Ovary (tissue), 3 donors: Measurements from ENCODE around the gene AEBP2.

Source experiments
- EP300 ChIP-seq: sonication (generic); formaldehyde crosslinking; IDR thresholded peaks from one replicate; pipeline ENCODE4 v1.6.1; 2017; ENCODE audit warnings: antibody characterized with exemption
- POLR2A ChIP-seq: fragments of 450-650 bp; IDR thresholded peaks from one replicate; pipeline ENCODE4 v1.6.1; 2017; ENCODE audit warnings: antibody characterized with exemption, mild to moderate bottlenecking, moderate library complexity
- TF ChIP-seq, protein P1 (sequence below), 3 donors: fragments of 450-650 bp in 2 of 3; fragments of 200-600 bp in 1 of 3; IDR thresholded peaks; one replicate each; pipeline versions ENCODE4 v1.5.1 to v1.8.0; 2016 to 2022; ENCODE audit warnings: antibody characterized with exemption in 3 of 3, mild to moderate bottlenecking in 1 of 3
- donor health status: DM: no; HTN: no; CAD: no.

DNA sequence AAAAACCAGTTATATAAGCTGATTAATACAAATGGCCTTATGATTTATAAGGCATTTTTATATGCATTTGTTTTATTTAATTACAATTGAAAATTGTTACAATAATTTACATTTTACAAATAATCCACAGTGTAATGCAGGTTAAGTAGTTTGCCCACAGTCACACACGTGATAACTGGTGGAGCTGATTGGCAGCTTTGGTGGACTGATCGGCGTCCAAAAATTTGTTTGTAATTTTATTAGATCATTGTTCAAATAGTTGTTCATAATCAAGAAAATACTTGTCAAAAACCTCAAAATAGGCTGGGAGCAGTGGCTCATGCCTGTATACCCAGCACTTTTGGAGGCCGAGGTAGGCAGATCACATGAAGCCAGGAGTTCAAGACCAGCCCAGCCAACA, 59.7 kb downstream of the AEBP2 start:
- TF ChIP-seq, protein P1, sequence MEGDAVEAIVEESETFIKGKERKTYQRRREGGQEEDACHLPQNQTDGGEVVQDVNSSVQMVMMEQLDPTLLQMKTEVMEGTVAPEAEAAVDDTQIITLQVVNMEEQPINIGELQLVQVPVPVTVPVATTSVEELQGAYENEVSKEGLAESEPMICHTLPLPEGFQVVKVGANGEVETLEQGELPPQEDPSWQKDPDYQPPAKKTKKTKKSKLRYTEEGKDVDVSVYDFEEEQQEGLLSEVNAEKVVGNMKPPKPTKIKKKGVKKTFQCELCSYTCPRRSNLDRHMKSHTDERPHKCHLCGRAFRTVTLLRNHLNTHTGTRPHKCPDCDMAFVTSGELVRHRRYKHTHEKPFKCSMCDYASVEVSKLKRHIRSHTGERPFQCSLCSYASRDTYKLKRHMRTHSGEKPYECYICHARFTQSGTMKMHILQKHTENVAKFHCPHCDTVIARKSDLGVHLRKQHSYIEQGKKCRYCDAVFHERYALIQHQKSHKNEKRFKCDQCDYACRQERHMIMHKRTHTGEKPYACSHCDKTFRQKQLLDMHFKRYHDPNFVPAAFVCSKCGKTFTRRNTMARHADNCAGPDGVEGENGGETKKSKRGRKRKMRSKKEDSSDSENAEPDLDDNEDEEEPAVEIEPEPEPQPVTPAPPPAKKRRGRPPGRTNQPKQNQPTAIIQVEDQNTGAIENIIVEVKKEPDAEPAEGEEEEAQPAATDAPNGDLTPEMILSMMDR (IDR thresholded peaks at IDR 0.05) = no peak
- TF ChIP-seq EP300 (no peak), POLR2A (no peak)
